GM10248 (cell line): ENCODE data around the gene TMEM247.

Source experiments
- CTCF ChIA-PET: fragments of 300-600 bp; sonication (Branson Sonifier 250); formaldehyde crosslinking; extraction: SDS; loops from one replicate; lab custom pipeline; 2021; ENCODE audit warnings: antibody characterized with exemption; lab: Yijun Ruan, JAX
- POLR2A ChIA-PET: fragments of 350-650 bp; sonication (Branson Sonifier 250); formaldehyde crosslinking; extraction: SDS; loops from one replicate; lab custom pipeline; 2020; ENCODE audit warnings: antibody characterized with exemption; lab: Yijun Ruan, JAX
- DNase-seq: peaks from one replicate; pipeline ENCODE4 v3.0.0; 2012; ENCODE audit errors: extremely low spot score
- CTCF ChIP-seq: IDR thresholded peaks from 2 replicates; pipeline ENCODE4 v1.5.1; 2012; ENCODE audit warnings: mild to moderate bottlenecking, low read depth; ENCODE audit errors: extremely low read depth, missing control alignments, control extremely low read depth

The TMEM247 gene

GRCh38 chr2:46497766-46498165 is 18.4 kb downstream of the TMEM247 start:
- CTCF ChIA-PET: no interaction called here
- POLR2A ChIA-PET: no interaction called here
- TF ChIP-seq CTCF: no peak
- no peak for DNase-seq

- no peak for TF ChIP-seq CTCF
- DNase-seq: no peak
- POLR2A ChIA-PET: no interaction called here
- CTCF ChIA-PET: no interaction called here
Observed at GRCh38 chr2:46498681-46499080, 19.3 kb downstream of the TMEM247 start.

GRCh38 chr2:46499392-46499785 is 20.0 kb downstream of the TMEM247 start:
- ChIA-PET POLR2A (no interaction called here), CTCF (no interaction called here)
- no peak for DNase-seq
- no peak for TF ChIP-seq CTCF

- ChIA-PET POLR2A (no interaction called here), CTCF (no interaction called here)
- no peak for DNase-seq
- no peak for TF ChIP-seq CTCF
Observed at GRCh38 chr2:46500801-46501200, 21.4 kb downstream of the TMEM247 start.

- ChIA-PET CTCF (interaction anchor here (1.0 kb wide), 1 partner anchor 25 kb away, joined by 3 read pairs; no protein-coding TSS in a partner anchor), POLR2A (no interaction called here)
- no peak for TF ChIP-seq CTCF
- DNase-seq: no peak
Observed at GRCh38 chr2:46502291-46502885, 23.0 kb downstream of the TMEM247 start.

GRCh38 chr2:46503686-46504085 is 24.3 kb downstream of the TMEM247 start:
- DNase-seq: no peak
- no peak for TF ChIP-seq CTCF
- POLR2A ChIA-PET: no interaction called here
- CTCF ChIA-PET: interaction anchor here (1.0 kb wide), 2 partner anchors 11 to 23 kb away, joined by 3 read pairs; no protein-coding TSS in a partner anchor

- DNase-seq: no peak
- no peak for TF ChIP-seq CTCF
- POLR2A ChIA-PET: no interaction called here
- CTCF ChIA-PET: interaction anchor here (1.0 to 1.9 kb wide), 2 partner anchors 10 to 12 kb away, joined by 3 to 7 read pairs; no protein-coding TSS in a partner anchor
Observed at GRCh38 chr2:46504221-46504620, 24.9 kb downstream of the TMEM247 start.
